Stimulated activated CD8-positive, alpha-beta memory T cell treated with anti-CD3 and anti-CD28 coated beads, Interleukin-7, amount 100 ng/mL, for 24 hours (primary cell): ENCODE measurements around the gene P4HTM.

Experiments used
- DNase-seq: peaks from one replicate; pipeline ENCODE4 v3.0.0-alpha.2; 2020; ENCODE audit warnings: low read depth

The P4HTM gene

GRCh38 chr3:48984663-48985062, 5.4 kb upstream of the P4HTM start:
- DNase-seq, result no peak

GRCh38 chr3:48985831-48986376, 4.1 kb upstream of the P4HTM start:
- DNase-seq, result no peak

- no peak for DNase-seq
Measured at GRCh38 chr3:48989126-48989795, 780 bp upstream of the P4HTM start.

- DNase-seq, result no peak
Measured at GRCh38 chr3:48990636-48991469, 812 bp downstream of the P4HTM start.

GRCh38 chr3:48991851-48992545, 2.0 kb downstream of the P4HTM start:
- DNase-seq, result no peak

GRCh38 chr3:48993834-48994233, 3.8 kb downstream of the P4HTM start:
- DNase-seq, result no peak

- no peak for DNase-seq
Measured at GRCh38 chr3:48996640-48997039, 6.6 kb downstream of the P4HTM start.

- no peak for DNase-seq
Measured at GRCh38 chr3:48997102-48997635, 7.1 kb downstream of the P4HTM start.

GRCh38 chr3:48997714-48998637, 7.9 kb downstream of the P4HTM start:
- no peak for DNase-seq

- no peak for DNase-seq
Measured at GRCh38 chr3:48999085-48999858, 9.2 kb downstream of the P4HTM start.

GRCh38 chr3:49001155-49001554, 11.1 kb downstream of the P4HTM start:
- no peak for DNase-seq

GRCh38 chr3:49004352-49005302, 14.6 kb downstream of the P4HTM start:
- DNase-seq, result no peak

GRCh38 chr3:49005303-49005680, 15.3 kb downstream of the P4HTM start:
- DNase-seq, result no peak

GRCh38 chr3:49005998-49006397, 16.0 kb downstream of the P4HTM start:
- DNase-seq, result no peak

GRCh38 chr3:49006408-49007067, 16.5 kb downstream of the P4HTM start:
- DNase-seq, result no peak

- DNase-seq, result peak; percentile 94
Measured at GRCh38 chr3:49007068-49007770, 17.2 kb downstream of the P4HTM start, which contains the start of gene WDR6. TSS of gene WDR6 (plus strand) at chr3:49007391. CDS start at chr3:49007432, 41 bp downstream.

- DNase-seq, result peak; percentile 72
Measured at GRCh38 chr3:49007771-49008528, 17.9 kb downstream of the P4HTM start.
